NOMO-1 treated with dmso at 0.1 percent for 144 hours (cell line): ENCODE measurements around the gene RSU1.
A peak's percentile ranks its signal among the peaks of the same experiment; 100 is the strongest.

Experiments
- DNase-seq: peaks from one replicate; lab custom pipeline; 2025; ENCODE audit not compliant: unreplicated experiment; lab: John Stamatoyannopoulos, UW

The RSU1 gene

GRCh38 chr10:16611037-16611436 is 206.2 kb downstream of the RSU1 start:
- no peak for DNase-seq

GRCh38 chr10:16609211-16609610 is 208.0 kb downstream of the RSU1 start:
- no peak for DNase-seq

GRCh38 chr10:16606923-16607322 is 210.3 kb downstream of the RSU1 start:
- no peak for DNase-seq

GRCh38 chr10:16606421-16606820 is 210.8 kb downstream of the RSU1 start:
- no peak for DNase-seq

GRCh38 chr10:16603308-16603707 is 213.9 kb downstream of the RSU1 start:
- no peak for DNase-seq

GRCh38 chr10:16602104-16602775 is 215.0 kb downstream of the RSU1 start:
- no peak for DNase-seq

GRCh38 chr10:16599662-16600061 is 217.6 kb downstream of the RSU1 start:
- DNase-seq: no peak

GRCh38 chr10:16597656-16598055 is 219.6 kb downstream of the RSU1 start:
- peak; percentile 53 for DNase-seq

- no peak for DNase-seq
Measured at GRCh38 chr10:16592378-16592777, 224.8 kb downstream of the RSU1 start.

GRCh38 chr10:16586358-16587138 is 230.7 kb downstream of the RSU1 start:
- DNase-seq: no peak

GRCh38 chr10:16585103-16585502 is 232.1 kb downstream of the RSU1 start:
- no peak for DNase-seq

GRCh38 chr10:16583382-16583781 is 233.8 kb downstream of the RSU1 start:
- no peak for DNase-seq

- DNase-seq: peak; percentile 53
Measured at GRCh38 chr10:16581202-16581601, 236.0 kb downstream of the RSU1 start.

GRCh38 chr10:16570731-16571130 is 246.5 kb downstream of the RSU1 start:
- DNase-seq: no peak

GRCh38 chr10:16566202-16566805 is 250.9 kb downstream of the RSU1 start:
- peak; percentile 49 for DNase-seq

- no peak for DNase-seq
Measured at GRCh38 chr10:16565604-16566003, 251.6 kb downstream of the RSU1 start.

GRCh38 chr10:16562891-16563290 is 254.3 kb downstream of the RSU1 start:
- no peak for DNase-seq

- no peak for DNase-seq
Measured at GRCh38 chr10:16559236-16559773, 257.9 kb downstream of the RSU1 start.

GRCh38 chr10:16547973-16548372 is 269.3 kb downstream of the RSU1 start:
- DNase-seq: no peak

GRCh38 chr10:16545116-16545736 is 272.0 kb downstream of the RSU1 start:
- no peak for DNase-seq

GRCh38 chr10:16544591-16544990 is 272.6 kb downstream of the RSU1 start:
- no peak for DNase-seq
